Caki2 (cell line): ENCODE results near the gene GLCCI1. TPM values are rescaled to one million over a fixed set of nuclear protein-coding genes. Genes with fewer than 3 reads are reported as not detected.

Source experiments
- DNase-seq: peaks from one replicate; pipeline ENCODE4 v3.0.0-alpha.2; 2015; ENCODE audit warnings: low read depth
- in situ Hi-C: cut with HindIII; loops from 2 replicates; pipeline ENCODE4 v1.10.0; 2016; ENCODE audit warnings: low sequenced_read_pairs, low pct_unique_long_range_greater_than_20kb, mixed read lengths
- total RNA-seq: library from RNA; depleted of rRNA; stranded (reverse); fragments of >200 nt; shearing (Covaris generic); gene quantifications from 2 replicates; pipeline ENCODE4 v1.2.3, GENCODE V29; 2014; ENCODE audit warnings: low replicate concordance

GLCCI1 gene
- total RNA-seq, 1 experiment from 2014 or later: 11.7 TPM

DNA sequence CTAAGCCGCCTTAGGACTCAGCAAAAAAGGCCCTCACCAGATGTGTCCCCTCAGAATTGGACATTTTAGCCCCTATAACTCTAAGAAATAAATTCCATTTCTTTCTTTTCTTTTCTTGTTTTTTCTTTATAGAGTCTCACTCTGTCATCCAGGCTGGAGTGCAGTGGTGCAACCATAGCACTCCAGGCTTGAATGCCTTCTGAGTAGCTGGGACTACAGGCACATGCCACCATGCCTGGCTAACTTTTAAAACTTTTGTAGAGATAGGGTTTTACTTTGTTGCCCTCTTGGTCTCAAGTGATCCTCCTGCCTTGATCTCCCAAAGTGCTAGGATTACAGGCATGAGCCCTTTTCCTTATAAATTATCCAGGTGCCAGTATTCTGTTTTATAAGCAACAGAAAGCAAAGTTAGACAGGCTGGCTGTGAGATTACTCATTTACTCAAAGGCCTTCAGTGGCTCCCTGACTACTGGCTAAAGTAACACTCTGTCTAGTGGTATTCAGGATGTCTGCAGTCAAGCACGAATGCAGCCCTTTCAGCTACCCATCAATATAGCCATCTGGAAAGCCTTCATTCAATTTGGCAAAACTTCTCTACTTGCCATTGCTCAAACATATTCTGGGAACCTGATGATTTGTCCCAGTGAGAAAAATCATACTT, 164.7 kb downstream of the GLCCI1 start:
- peak; percentile 77 for DNase-seq
- in situ Hi-C loops: no loop called here

- in situ Hi-C loops: no loop called here
- DNase-seq: peak; percentile 89
Observed at GRCh38 chr7:8134089-8134733, 165.6 kb downstream of the GLCCI1 start.

- DNase-seq: no peak
- in situ Hi-C loops: no loop called here
Observed at GRCh38 chr7:8135417-8135816, 166.8 kb downstream of the GLCCI1 start.

- peak; percentile 31 for DNase-seq
- in situ Hi-C loops: no loop called here
Observed at GRCh38 chr7:8136051-8136730, 167.6 kb downstream of the GLCCI1 start.
